Ishikawa (cell line): Measurements from ENCODE around the gene MAN2C1.
A peak's percentile ranks its signal among the peaks of the same experiment; 100 is the strongest.

ENCODE experiments used
- CEBPB ChIP-seq: IDR thresholded peaks from 2 replicates; pipeline ENCODE4 v1.6.1; 2012
- CREB1 ChIP-seq: IDR thresholded peaks from 2 replicates; pipeline ENCODE4 v1.6.1; 2012; ENCODE audit warnings: low read depth
- EGR1 ChIP-seq: IDR thresholded peaks from 2 replicates; pipeline ENCODE4 v1.6.1; 2012
- EP300 ChIP-seq: IDR thresholded peaks from 2 replicates; pipeline ENCODE4 v1.6.1; 2012; ENCODE audit warnings: borderline replicate concordance
- FOXM1 ChIP-seq: IDR thresholded peaks from 2 replicates; pipeline ENCODE4 v1.6.1; 2012; ENCODE audit warnings: low read depth, borderline replicate concordance
- NFIC ChIP-seq: IDR thresholded peaks from 2 replicates; pipeline ENCODE4 v1.6.1; 2012
- RAD21 ChIP-seq: IDR thresholded peaks from 2 replicates; pipeline ENCODE4 v1.6.1; 2012; ENCODE audit warnings: low read depth
- TAF1 ChIP-seq: IDR thresholded peaks from 2 replicates; pipeline ENCODE4 v1.6.1; 2012; ENCODE audit warnings: low read depth, mild to moderate bottlenecking
- TCF12 ChIP-seq: IDR thresholded peaks from 2 replicates; pipeline ENCODE4 v1.6.1; 2012; ENCODE audit warnings: low read depth
- TEAD4 ChIP-seq: IDR thresholded peaks from 2 replicates; pipeline ENCODE4 v1.6.1; 2012
- YY1 ChIP-seq: IDR thresholded peaks from 2 replicates; pipeline ENCODE4 v1.6.1; 2012; ENCODE audit warnings: low read depth
- ZBTB7A ChIP-seq: IDR thresholded peaks from 2 replicates; pipeline ENCODE4 v1.6.1; 2012; ENCODE audit warnings: low read depth
- TF ChIP-seq, protein P1 (sequence below): IDR thresholded peaks from 2 replicates; pipeline ENCODE4 v1.6.1; 2012
- TF ChIP-seq, protein P2 (sequence below): IDR thresholded peaks from 2 replicates; pipeline ENCODE4 v1.6.1; 2012; ENCODE audit warnings: low read depth, mild to moderate bottlenecking
- TF ChIP-seq, protein P3 (sequence below): IDR thresholded peaks from 2 replicates; pipeline ENCODE4 v1.6.1; 2012

Gene MAN2C1

DNA sequence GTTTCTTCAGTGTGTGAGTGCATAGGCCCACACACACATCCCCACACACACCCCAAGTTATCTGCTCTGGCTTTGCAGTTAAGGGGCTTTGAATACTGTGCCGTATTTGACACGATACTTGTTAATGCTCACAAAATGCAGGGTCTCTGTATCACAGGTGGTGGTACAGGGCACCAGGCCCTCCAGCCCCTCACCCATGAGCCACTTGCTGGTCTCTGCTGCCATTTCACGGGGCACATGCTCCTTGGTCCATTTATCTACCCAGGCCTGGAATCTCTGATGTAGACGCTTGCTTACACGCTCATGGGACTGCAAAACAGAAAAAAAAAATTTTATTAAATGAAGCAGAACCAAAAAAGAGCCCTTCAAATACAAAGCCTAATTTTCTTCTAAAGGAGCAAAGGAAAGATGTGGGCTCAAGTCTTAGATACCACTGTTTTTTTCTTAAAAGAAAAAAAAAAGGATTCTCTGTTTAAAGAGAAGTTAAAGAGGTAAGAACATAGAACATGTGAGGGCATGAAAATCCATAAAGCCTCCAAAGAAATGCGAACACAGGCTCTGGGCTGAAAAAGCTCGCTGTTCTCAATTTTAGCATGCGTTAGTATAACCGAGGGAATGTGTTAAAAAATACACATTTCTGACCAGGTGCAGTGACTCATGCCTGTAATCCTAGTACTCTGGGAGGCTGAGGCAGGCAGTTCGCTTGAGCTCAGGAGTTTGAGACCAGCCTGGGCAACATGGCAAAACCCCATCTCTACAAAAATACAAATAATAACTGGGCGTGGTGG, 3.7 kb upstream of the MAN2C1 start:
- TF ChIP-seq, protein P1, sequence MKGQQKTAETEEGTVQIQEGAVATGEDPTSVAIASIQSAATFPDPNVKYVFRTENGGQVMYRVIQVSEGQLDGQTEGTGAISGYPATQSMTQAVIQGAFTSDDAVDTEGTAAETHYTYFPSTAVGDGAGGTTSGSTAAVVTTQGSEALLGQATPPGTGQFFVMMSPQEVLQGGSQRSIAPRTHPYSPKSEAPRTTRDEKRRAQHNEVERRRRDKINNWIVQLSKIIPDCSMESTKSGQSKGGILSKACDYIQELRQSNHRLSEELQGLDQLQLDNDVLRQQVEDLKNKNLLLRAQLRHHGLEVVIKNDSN: no peak
- TF ChIP-seq TCF12 (no peak), EGR1 (no peak), NFIC (no peak), YY1 (no peak), CEBPB (no peak), ZBTB7A (no peak), TAF1 (no peak), TEAD4 (no peak)
- TF ChIP-seq, protein P2, sequence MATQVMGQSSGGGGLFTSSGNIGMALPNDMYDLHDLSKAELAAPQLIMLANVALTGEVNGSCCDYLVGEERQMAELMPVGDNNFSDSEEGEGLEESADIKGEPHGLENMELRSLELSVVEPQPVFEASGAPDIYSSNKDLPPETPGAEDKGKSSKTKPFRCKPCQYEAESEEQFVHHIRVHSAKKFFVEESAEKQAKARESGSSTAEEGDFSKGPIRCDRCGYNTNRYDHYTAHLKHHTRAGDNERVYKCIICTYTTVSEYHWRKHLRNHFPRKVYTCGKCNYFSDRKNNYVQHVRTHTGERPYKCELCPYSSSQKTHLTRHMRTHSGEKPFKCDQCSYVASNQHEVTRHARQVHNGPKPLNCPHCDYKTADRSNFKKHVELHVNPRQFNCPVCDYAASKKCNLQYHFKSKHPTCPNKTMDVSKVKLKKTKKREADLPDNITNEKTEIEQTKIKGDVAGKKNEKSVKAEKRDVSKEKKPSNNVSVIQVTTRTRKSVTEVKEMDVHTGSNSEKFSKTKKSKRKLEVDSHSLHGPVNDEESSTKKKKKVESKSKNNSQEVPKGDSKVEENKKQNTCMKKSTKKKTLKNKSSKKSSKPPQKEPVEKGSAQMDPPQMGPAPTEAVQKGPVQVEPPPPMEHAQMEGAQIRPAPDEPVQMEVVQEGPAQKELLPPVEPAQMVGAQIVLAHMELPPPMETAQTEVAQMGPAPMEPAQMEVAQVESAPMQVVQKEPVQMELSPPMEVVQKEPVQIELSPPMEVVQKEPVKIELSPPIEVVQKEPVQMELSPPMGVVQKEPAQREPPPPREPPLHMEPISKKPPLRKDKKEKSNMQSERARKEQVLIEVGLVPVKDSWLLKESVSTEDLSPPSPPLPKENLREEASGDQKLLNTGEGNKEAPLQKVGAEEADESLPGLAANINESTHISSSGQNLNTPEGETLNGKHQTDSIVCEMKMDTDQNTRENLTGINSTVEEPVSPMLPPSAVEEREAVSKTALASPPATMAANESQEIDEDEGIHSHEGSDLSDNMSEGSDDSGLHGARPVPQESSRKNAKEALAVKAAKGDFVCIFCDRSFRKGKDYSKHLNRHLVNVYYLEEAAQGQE: no peak

DNA sequence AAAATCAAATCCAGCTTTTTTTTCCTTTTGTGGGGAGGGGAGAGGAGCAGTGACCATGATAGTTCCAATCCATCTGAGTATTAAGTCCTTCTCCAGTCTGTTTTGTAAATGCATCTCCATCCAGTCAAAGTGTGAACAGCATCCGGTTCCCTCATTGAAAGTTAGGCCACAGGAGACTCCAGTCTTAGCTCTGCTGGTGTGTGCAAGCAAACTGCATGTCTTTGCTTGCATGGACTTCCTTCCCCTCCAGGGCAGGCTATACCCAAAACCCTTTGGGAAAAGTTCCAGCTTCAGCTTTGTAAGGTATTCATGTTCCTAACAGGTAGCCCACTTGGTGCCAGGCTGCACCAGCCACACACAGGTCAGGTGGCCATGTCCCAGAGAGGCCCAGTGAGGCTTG, 3.1 kb upstream of the MAN2C1 start:
- no peak for TF ChIP-seq TCF12
- no peak for TF ChIP-seq NFIC
- no peak for TF ChIP-seq RAD21
- no peak for TF ChIP-seq EP300
- TF ChIP-seq, protein P3, sequence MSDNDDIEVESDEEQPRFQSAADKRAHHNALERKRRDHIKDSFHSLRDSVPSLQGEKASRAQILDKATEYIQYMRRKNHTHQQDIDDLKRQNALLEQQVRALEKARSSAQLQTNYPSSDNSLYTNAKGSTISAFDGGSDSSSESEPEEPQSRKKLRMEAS: no peak
- TF ChIP-seq, protein P2: no peak
- TF ChIP-seq, protein P1: no peak
- TF ChIP-seq FOXM1: no peak

DNA sequence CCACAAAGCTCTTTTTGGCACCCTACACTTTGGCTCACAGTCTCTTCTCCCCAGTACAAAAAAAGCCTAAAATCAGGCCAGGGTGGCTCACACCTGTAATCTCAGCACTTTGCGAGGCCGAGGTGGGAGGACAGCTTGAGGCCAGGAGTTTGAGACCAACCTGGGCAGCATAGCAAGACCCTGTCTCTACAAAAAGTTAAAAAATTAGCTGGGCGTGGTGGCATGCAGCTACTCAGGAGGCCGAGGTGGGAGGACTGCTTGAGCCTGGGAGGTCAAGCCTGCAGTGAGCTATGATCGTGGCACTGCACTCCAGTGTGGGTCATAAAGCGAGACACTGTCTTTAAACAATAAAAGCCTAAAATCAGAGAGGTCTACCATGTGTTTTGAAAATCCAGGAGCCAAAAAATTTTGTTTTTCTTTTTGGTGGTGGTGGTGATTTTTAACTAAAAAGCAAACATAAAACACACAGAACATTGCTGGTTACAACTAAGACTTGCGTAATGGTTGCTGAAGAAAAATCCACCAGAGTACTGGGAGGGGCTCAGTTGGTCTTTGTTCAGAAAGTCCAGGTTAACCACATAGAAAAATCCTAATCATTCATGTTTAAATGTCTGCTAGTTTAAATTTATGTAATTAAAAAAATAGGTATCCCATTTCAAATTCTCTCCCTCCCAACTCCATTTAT, 1.6 kb upstream of the MAN2C1 start:
- TF ChIP-seq ZBTB7A (no peak), CREB1 (no peak), EGR1 (no peak), TEAD4 (no peak), RAD21 (no peak)
- TF ChIP-seq, protein P2: no peak

DNA sequence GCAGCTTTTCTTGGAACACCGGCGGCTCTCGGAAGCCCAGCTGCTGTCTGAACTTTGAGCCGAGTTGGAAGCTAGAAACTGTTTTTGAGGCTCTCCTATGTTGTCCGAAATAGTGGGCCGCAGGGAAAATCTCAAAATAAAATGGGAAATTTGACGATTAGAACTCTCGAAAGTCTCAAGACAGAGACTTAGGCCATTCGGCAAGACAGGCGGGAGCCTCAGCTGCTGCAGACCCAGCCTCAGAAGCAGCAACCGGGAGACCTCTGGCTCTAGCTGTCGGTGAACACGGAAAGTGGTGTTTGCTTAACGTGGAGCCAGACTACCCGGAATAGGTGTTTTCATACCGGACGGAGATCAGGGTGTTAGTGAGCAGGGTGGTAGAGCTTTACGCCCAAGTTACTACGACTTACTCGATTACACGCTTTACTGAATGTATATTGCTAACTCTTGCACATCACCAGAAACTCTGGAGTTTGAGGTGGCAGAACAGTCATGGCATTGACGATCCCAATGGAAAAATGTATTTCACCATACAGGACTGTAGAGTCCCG, 357 bp upstream of the MAN2C1 start:
- TF ChIP-seq, protein P3: no peak
- TF ChIP-seq TAF1 (no peak), CEBPB (no peak), EGR1 (no peak), FOXM1 (peak; percentile 56; the same call in 1 of the 2 replicates)
